ENCODE data around the gene TTLL7.

GRCh38 chr1:83860490-83861221 lies 138.3 kb downstream of the TTLL7 start:
- TF ChIP-seq CTCF (IDR thresholded peaks at IDR 0.05) (peak; percentile 35 to 86 (median 77)), POLR2A (IDR thresholded peaks at IDR 0.05) (peak; percentile 26), POLR2AphosphoS5 (IDR thresholded peaks at IDR 0.05) (peak; percentile 16)

Measured in prostate gland (tissue), 2 donors.